HCT116 (cell line): ENCODE data around the gene SERTM1. TPM values are rescaled to one million over a fixed set of nuclear protein-coding genes. Genes with fewer than 3 reads are reported as not detected.

Experiments used
- ATAC-seq: fragments of 200-7000 bp; cut with Tn5 transposase; 2 replicates; pipeline ENCODE4 v1.9.1; 2020; ENCODE audit warnings: mild to moderate bottlenecking, moderate library complexity
- BruUV-seq: library from RNA; stranded (reverse); fragments of 400-500 nt; replicated peaks from 2 replicates; lab custom pipeline; 2021; lab: Mats Ljungman, UMichigan
- CTCF ChIA-PET: fragments of 300-600 bp; sonication (Branson Sonifier 250); formaldehyde crosslinking; loops from one replicate; lab custom pipeline; 2021; ENCODE audit warnings: antibody characterized with exemption; lab: Charles Lee
- POLR2A ChIA-PET: fragments of 300-600, 350-600 bp; sonication (Branson Sonifier 250); formaldehyde crosslinking; loops from one replicate; lab custom pipeline; 2021; ENCODE audit warnings: antibody characterized with exemption; lab: Charles Lee
- RAD21 ChIA-PET, 2 experiments: fragments of 300-600 bp; sonication (Branson Sonifier 250); formaldehyde crosslinking; loops; one replicate each; lab custom pipeline; 2023; ENCODE audit warnings: low total read pairs in 2 of 2; ENCODE audit not compliant: uncharacterized antibody in 2 of 2, unreplicated experiment in 2 of 2, low non-redundant PET in 1 of 2; lab: Charles Lee
- DNase-seq: peaks from one replicate; pipeline ENCODE4 v3.0.0-alpha.2; 2010; ENCODE audit warnings: low read depth, low spot score
- H2AFZ ChIP-seq: fragments of 200-600 bp; shearing (Covaris generic), sonication (generic); 2 replicates; pipeline ENCODE4 v1.6.1; 2017; ENCODE audit warnings: low read depth, mixed run types, mixed read lengths, antibody characterized with exemption, low read length; ENCODE audit not compliant: poor library complexity, severe bottlenecking
- H3K27ac ChIP-seq: 2 replicates; pipeline ENCODE4 v1.5.1; 2012; ENCODE audit warnings: low read depth, low read length
- H3K27me3 ChIP-seq: fragments of 200-600 bp; sonication (generic); 2 replicates; pipeline ENCODE4 v1.6.1; 2016; ENCODE audit warnings: mixed run types, low read length, mixed read lengths; ENCODE audit not compliant: insufficient read depth
- H3K36me3 ChIP-seq, 2 experiments: fragments of 200-500 bp in 1 of 2; fragments of 200-600 bp in 1 of 2; sonication (Bioruptor generic) in 1 of 2; sonication (generic) in 1 of 2; 2 replicates each; pipeline versions ENCODE4 v1.5.1 to v1.6.1; 2014 to 2016; ENCODE audit warnings: low read length in 2 of 2, inconsistent platforms in 1 of 2, mixed read lengths in 1 of 2, mixed run types in 1 of 2; ENCODE audit not compliant: insufficient read depth in 2 of 2, control insufficient read depth in 1 of 2
- H3K4me1 ChIP-seq, 2 experiments: fragments of 200-600 bp in 1 of 2; sonication (generic) in 1 of 2; 2 replicates each; pipeline versions ENCODE4 v1.5.1 to v1.6.1; 2012 to 2017; ENCODE audit warnings: low read length in 2 of 2, inconsistent platforms in 1 of 2, mild to moderate bottlenecking in 1 of 2, mixed read lengths in 1 of 2, mixed run types in 1 of 2, moderate library complexity in 1 of 2; ENCODE audit not compliant: insufficient read depth in 2 of 2, control insufficient read depth in 1 of 2
- H3K4me2 ChIP-seq: fragments of 200-600 bp; sonication (generic); 2 replicates; pipeline ENCODE4 v1.6.1; 2017; ENCODE audit warnings: mixed run types, low read length, mixed read lengths
- H3K4me3 ChIP-seq, 2 experiments: fragments of 200-600 bp in 1 of 2; sonication (generic) in 1 of 2; replicated peaks in 1 of 2; 2 replicates each; pipeline ENCODE4 v1.5.1; 2011 to 2016; ENCODE audit warnings: low read length in 2 of 2, control low read depth in 1 of 2, low read depth in 1 of 2, mild to moderate bottlenecking in 1 of 2, mixed read lengths in 1 of 2, mixed run types in 1 of 2
- H3K79me2 ChIP-seq: fragments of 200-600 bp; sonication (generic); 2 replicates; pipeline ENCODE4 v1.6.1; 2017; ENCODE audit warnings: mild to moderate bottlenecking, mixed run types, low read length, moderate library complexity, mixed read lengths; ENCODE audit not compliant: insufficient read depth
- H3K9ac ChIP-seq: fragments of 200-600 bp; sonication (generic); 2 replicates; pipeline ENCODE4 v1.6.1; 2016; ENCODE audit warnings: low read length, mixed read lengths
- H3K9me2 ChIP-seq: fragments of 200-600 bp; sonication (generic), shearing (Covaris generic); 2 replicates; pipeline ENCODE4 v1.6.1; 2017; ENCODE audit warnings: mixed run types, mild to moderate bottlenecking, moderate library complexity; ENCODE audit not compliant: insufficient read depth
- H3K9me3 ChIP-seq, 2 experiments: fragments of 200-500 bp in 1 of 2; fragments of 200-600 bp in 1 of 2; sonication (Bioruptor generic) in 1 of 2; sonication (generic) in 1 of 2; 2 replicates each; pipeline ENCODE4 v1.6.1; 2014 to 2017; ENCODE audit warnings: low read length in 2 of 2, mixed read lengths in 2 of 2, inconsistent platforms in 1 of 2, low read depth in 1 of 2, mild to moderate bottlenecking in 1 of 2, mixed run types in 1 of 2, moderate library complexity in 1 of 2; ENCODE audit not compliant: control insufficient read depth in 1 of 2, insufficient read depth in 1 of 2
- H4K20me1 ChIP-seq: fragments of 200-600 bp; sonication (generic), shearing (Covaris generic); 2 replicates; pipeline ENCODE4 v1.6.1; 2017; ENCODE audit warnings: mixed run types, mild to moderate bottlenecking, moderate library complexity; ENCODE audit not compliant: insufficient read depth
- CBX3 ChIP-seq: IDR thresholded peaks from 2 replicates; pipeline ENCODE4 v1.6.1; 2012; ENCODE audit warnings: low read depth
- CEBPB ChIP-seq: IDR thresholded peaks from 2 replicates; pipeline ENCODE4 v1.6.1; 2012; ENCODE audit warnings: low read depth
- EGR1 ChIP-seq: IDR thresholded peaks from 2 replicates; pipeline ENCODE4 v1.6.1; 2012; ENCODE audit warnings: low read depth
- FOSL1 ChIP-seq: IDR thresholded peaks from 2 replicates; pipeline ENCODE4 v1.6.1; 2012; ENCODE audit warnings: low read depth
- POLR2A ChIP-seq: IDR thresholded peaks from 2 replicates; pipeline ENCODE4 v1.7.0; 2011; ENCODE audit warnings: borderline replicate concordance; ENCODE audit not compliant: insufficient read depth, insufficient read length; ENCODE audit errors: extremely low read depth
- RAD21 ChIP-seq: IDR thresholded peaks from 2 replicates; pipeline ENCODE4 v1.6.1; 2012; ENCODE audit warnings: low read depth, mild to moderate bottlenecking
- ZFX ChIP-seq: fragments of 450-650 bp; IDR thresholded peaks from 2 replicates; pipeline ENCODE4 v1.6.1; 2017
- ZNF274 ChIP-seq: fragments of 200-500 bp; sonication (Bioruptor generic); IDR thresholded peaks from 2 replicates; pipeline ENCODE4 v1.6.1; 2014; ENCODE audit warnings: mild to moderate bottlenecking, low read depth, low read length, inconsistent platforms
- intact Hi-C: fragments of 100-400 bp; cut with micrococcal nuclease; formaldehyde crosslinking; loops from 2 replicates; pipeline ENCODE4 v1.10.0; 2022
- total RNA-seq: library from RNA; stranded (reverse); gene quantifications from one replicate; pipeline ENCODE4 v1.2.1, GENCODE V29; 2021; ENCODE audit not compliant: unreplicated experiment
- TF ChIP-seq, protein P1 (sequence below), 3 experiments: fragments of 200-600 bp in 1 of 3; sonication (generic) in 1 of 3; IDR thresholded peaks in 2 of 3; conservative IDR thresholded peaks in 1 of 3; 2 replicates each; pipeline ENCODE4 v1.5.1; 2012 to 2017; ENCODE audit warnings: low read depth in 2 of 3, low read length in 2 of 3, antibody characterized with exemption in 1 of 3, borderline replicate concordance in 1 of 3, control low read depth in 1 of 3, mild to moderate bottlenecking in 1 of 3, mixed read lengths in 1 of 3, mixed run types in 1 of 3, moderate library complexity in 1 of 3; ENCODE audit not compliant: insufficient read depth in 1 of 3
- TF ChIP-seq, protein P2 (sequence below): IDR thresholded peaks from 2 replicates; pipeline ENCODE4 v1.6.1; 2012
- TF ChIP-seq, protein P3 (sequence below): IDR thresholded peaks from 2 replicates; pipeline ENCODE4 v1.6.1; 2012

The SERTM1 gene
- total RNA-seq, 1 experiment from 2014 or later = not detected

DNA sequence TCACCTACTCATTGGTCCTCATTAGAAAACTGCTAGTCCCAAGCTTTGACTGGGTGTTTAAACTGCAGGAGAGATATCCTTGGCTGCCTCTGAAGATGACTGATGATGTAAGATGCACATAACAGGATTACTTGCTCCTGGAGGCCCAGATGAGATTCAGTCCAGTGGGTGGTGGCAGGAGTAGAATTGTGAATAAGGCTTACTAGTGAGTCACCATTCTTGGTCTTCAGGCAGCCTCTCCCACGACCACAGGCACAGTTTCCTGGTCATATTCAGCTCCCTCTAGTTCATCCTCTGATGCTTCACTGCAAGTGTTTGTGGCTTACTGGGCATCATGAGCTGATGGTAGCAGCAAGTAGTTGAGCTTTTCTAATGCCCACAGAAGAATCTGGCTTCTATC lies 12.1 kb downstream of the SERTM1 start (continued):
- TF ChIP-seq, protein P1, sequence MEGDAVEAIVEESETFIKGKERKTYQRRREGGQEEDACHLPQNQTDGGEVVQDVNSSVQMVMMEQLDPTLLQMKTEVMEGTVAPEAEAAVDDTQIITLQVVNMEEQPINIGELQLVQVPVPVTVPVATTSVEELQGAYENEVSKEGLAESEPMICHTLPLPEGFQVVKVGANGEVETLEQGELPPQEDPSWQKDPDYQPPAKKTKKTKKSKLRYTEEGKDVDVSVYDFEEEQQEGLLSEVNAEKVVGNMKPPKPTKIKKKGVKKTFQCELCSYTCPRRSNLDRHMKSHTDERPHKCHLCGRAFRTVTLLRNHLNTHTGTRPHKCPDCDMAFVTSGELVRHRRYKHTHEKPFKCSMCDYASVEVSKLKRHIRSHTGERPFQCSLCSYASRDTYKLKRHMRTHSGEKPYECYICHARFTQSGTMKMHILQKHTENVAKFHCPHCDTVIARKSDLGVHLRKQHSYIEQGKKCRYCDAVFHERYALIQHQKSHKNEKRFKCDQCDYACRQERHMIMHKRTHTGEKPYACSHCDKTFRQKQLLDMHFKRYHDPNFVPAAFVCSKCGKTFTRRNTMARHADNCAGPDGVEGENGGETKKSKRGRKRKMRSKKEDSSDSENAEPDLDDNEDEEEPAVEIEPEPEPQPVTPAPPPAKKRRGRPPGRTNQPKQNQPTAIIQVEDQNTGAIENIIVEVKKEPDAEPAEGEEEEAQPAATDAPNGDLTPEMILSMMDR (IDR thresholded peaks at IDR 0.05 in 2 of 3, conservative IDR thresholded peaks at IDR 0.05 in 1 of 3; ENCODE audit: borderline replicate concordance in 1 of 3, insufficient read depth in 1 of 3, low read depth in 2 of 3, low read length in 2 of 3) = no peak
- TF ChIP-seq, protein P2, sequence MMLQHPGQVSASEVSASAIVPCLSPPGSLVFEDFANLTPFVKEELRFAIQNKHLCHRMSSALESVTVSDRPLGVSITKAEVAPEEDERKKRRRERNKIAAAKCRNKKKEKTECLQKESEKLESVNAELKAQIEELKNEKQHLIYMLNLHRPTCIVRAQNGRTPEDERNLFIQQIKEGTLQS = no peak
- TF ChIP-seq FOSL1 (no peak), POLR2A (no peak), ZNF274 (no peak), CBX3 (no peak), ZFX (no peak), EGR1 (no peak)
- TF ChIP-seq, all 23 proteins: peak for 0

DNA sequence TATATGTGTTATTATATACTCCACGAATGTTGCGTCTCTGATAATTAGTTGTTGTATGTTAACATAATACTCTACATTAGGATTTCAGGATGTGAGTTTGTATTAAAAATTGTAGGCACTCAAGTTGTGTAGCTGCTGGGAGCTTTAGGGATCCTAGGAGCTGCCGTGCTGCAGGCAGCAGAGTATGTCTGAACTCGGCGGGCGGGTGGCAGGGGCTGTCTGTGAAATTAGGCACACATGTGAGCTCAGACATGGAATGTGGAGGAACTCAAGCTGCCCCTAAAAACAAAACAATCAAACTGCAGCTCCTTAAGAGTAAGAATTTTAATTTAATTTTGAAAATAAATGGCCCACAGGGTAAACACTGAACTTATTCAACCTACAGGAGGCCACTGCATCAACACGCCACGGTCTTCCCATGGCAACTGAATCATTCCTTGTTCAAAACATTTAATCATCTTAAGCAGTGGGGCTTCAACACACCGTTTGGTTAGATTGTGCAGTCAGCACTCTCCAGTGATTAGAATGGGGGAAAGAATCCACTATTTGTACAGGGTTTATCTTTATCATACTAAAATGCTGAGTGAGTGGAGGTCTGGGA lies 22.7 kb downstream of the SERTM1 start:
- no TSS peak for BruUV-seq
- Histone ChIP-seq H3K27me3 (peaks cover 62% of the 10 kb centered on the region), H3K27ac (no peak overlapping the region), H3K79me2 (no peaks in the 10 kb centered on the region), H3K4me3 (no peak overlapping the region), H3K9me3 (no peaks in the 10 kb centered on the region), H3K9ac (no peak overlapping the region), H4K20me1 (no peaks in the 10 kb centered on the region), H2AFZ (no peak overlapping the region), H3K9me2 (no peaks in the 10 kb centered on the region), H3K4me1 (no peaks in the 10 kb centered on the region), H3K4me2 (no peak overlapping the region), H3K36me3 (no peaks in the 10 kb centered on the region)
- ATAC-seq (no peak), DNase-seq (no peak)
- ChIA-PET CTCF (no interaction called here), RAD21 (no interaction called here), POLR2A (no interaction called here)
- TF ChIP-seq, protein P3, sequence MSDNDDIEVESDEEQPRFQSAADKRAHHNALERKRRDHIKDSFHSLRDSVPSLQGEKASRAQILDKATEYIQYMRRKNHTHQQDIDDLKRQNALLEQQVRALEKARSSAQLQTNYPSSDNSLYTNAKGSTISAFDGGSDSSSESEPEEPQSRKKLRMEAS = no peak
- TF ChIP-seq ZNF274 = no peak
- no peak for TF ChIP-seq RAD21
- TF ChIP-seq CEBPB = no peak
- intact Hi-C loops = no loop called here
